Glutamatergic neuron (in vitro differentiated cells): ENCODE measurements around the gene ADAD1. TPM values are rescaled to one million over a fixed set of nuclear protein-coding genes. Genes with fewer than 3 reads are reported as not detected.
"Not testable (repeated sequence)": the region's sequence is repeated elsewhere in the genome, so short reads cannot be mapped to it uniquely, and the experiment has no call there.

Experiments
- DNase-seq: peaks from one replicate; pipeline ENCODE4 v3.0.0; 2022
- H3K27ac Mint-ChIP-seq: one replicate; pipeline ENCODE4 v1.8.0; 2020; ENCODE audit warnings: mild to moderate bottlenecking, mixed read lengths, inconsistent platforms; ENCODE audit not compliant: unreplicated experiment
- H3K27me3 Mint-ChIP-seq: one replicate; pipeline ENCODE4 v1.8.0; 2020; ENCODE audit warnings: mild to moderate bottlenecking, moderate library complexity, mixed read lengths, inconsistent platforms; ENCODE audit not compliant: unreplicated experiment
- H3K36me3 Mint-ChIP-seq: one replicate; pipeline ENCODE4 v1.8.0; 2020; ENCODE audit warnings: mild to moderate bottlenecking, mixed read lengths, inconsistent platforms; ENCODE audit not compliant: unreplicated experiment
- H3K4me1 Mint-ChIP-seq: one replicate; pipeline ENCODE4 v1.8.0; 2020; ENCODE audit warnings: mild to moderate bottlenecking, low read depth, mixed read lengths, inconsistent platforms; ENCODE audit not compliant: unreplicated experiment
- H3K4me3 Mint-ChIP-seq: one replicate; pipeline ENCODE4 v1.8.0; 2020; ENCODE audit warnings: mild to moderate bottlenecking, mixed read lengths, inconsistent platforms; ENCODE audit not compliant: unreplicated experiment
- H3K9me3 Mint-ChIP-seq: one replicate; pipeline ENCODE4 v1.8.0; 2020; ENCODE audit warnings: mild to moderate bottlenecking, moderate library complexity, mixed read lengths, inconsistent platforms; ENCODE audit not compliant: unreplicated experiment
- total RNA-seq: library from RNA; stranded (reverse); fragmentation: NEBNext Ultra II Directional; extraction: Animal tissue kit (Norgen Biotek cat#: 25700); gene quantifications from one replicate; pipeline ENCODE4 v1.2.1, GENCODE V29; 2021; ENCODE audit not compliant: unreplicated experiment
- TF ChIP-seq, protein P1 (sequence below): fragments of 200-600 bp; sonication (generic); IDR thresholded peaks from one replicate; pipeline ENCODE4 v1.5.0; 2021; ENCODE audit not compliant: partially characterized antibody, unreplicated experiment

Gene ADAD1
- total RNA-seq, 1 donor from 2014 or later = not detected

DNA sequence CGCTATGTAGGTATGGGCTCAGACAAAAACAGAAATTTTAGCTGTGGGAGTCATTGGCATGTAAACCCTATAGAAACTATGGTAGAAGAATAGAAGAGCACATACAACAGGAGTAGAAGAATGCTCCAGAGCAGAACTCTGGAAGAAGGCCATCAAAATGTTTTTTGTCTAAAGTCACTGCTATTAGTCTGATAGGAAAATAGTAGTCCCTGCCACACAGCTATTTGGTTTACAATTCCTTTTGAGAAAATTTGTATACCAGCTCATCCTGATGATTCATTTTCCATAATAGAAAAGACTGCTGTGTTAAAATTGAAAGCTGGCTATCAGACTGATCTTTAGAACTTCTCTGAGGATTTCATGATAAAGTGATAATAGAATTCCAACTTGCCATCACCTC is 32.8 kb upstream of the ADAD1 start:
- Mint-ChIP-seq H3K9me3 (no peaks in the 10 kb centered on the region), H3K4me1 (peaks cover 5% of the 10 kb centered on the region), H3K27ac (no peak overlapping the region), H3K4me3 (no peak overlapping the region), H3K36me3 (no peaks in the 10 kb centered on the region), H3K27me3 (no peaks in the 10 kb centered on the region)
- DNase-seq = no peak
- TF ChIP-seq, protein P1, sequence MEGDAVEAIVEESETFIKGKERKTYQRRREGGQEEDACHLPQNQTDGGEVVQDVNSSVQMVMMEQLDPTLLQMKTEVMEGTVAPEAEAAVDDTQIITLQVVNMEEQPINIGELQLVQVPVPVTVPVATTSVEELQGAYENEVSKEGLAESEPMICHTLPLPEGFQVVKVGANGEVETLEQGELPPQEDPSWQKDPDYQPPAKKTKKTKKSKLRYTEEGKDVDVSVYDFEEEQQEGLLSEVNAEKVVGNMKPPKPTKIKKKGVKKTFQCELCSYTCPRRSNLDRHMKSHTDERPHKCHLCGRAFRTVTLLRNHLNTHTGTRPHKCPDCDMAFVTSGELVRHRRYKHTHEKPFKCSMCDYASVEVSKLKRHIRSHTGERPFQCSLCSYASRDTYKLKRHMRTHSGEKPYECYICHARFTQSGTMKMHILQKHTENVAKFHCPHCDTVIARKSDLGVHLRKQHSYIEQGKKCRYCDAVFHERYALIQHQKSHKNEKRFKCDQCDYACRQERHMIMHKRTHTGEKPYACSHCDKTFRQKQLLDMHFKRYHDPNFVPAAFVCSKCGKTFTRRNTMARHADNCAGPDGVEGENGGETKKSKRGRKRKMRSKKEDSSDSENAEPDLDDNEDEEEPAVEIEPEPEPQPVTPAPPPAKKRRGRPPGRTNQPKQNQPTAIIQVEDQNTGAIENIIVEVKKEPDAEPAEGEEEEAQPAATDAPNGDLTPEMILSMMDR = no peak

DNA sequence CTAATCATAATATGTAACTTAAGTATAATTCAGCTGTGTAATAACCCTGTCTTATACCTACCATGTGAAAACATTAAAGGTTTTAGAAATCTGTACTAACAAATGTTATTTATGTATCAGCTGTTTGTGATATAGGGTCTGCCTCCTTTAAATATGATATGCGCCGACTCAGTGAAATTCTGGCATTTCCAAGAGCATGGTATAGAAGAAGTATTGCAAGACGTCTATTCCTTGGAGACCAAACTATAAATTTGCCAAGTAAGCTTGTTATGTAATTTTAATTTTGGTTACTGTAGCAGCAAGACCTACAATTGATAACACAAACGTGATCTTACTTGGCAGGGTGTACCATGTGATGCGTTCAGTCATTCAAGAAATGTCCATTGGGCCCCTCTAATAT is 32.3 kb upstream of the ADAD1 start:
- Mint-ChIP-seq H3K4me3 (no peak overlapping the region), H3K27me3 (no peaks in the 10 kb centered on the region), H3K27ac (no peak overlapping the region), H3K36me3 (no peaks in the 10 kb centered on the region), H3K4me1 (peaks cover 5% of the 10 kb centered on the region), H3K9me3 (no peaks in the 10 kb centered on the region)
- no peak for DNase-seq
- TF ChIP-seq, protein P1 = no peak

DNA sequence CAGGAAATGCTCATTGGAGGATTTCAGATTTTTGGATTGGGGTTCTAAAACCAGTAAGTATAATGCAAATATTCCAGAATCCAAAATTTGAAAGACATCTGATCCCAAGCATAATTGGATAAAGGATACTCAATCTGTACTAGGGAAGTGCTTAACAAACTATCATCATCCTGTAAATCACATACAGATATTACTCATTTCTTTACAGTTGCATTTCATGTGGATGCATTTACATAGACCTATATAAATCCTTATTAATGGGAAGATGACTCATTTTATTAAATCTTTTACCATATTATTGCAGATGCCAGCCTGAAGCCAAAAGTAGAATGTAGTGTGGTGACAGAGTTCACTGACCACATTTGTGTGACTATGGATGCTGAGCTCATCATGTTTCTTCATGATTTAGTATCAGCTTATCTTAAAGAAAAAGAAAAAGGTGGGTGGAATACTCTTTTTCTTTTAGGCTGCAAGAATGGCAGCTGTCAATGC is 22.4 kb upstream of the ADAD1 start:
- no peak overlapping the region for H3K27ac Mint-ChIP-seq
- no peaks in the 10 kb centered on the region for H3K27me3 Mint-ChIP-seq
- no peaks in the 10 kb centered on the region for H3K36me3 Mint-ChIP-seq
- no peak for DNase-seq
- no peaks in the 10 kb centered on the region for H3K4me1 Mint-ChIP-seq
- H3K4me3 Mint-ChIP-seq = no peak overlapping the region
- no peaks in the 10 kb centered on the region for H3K9me3 Mint-ChIP-seq
- TF ChIP-seq, protein P1 = no peak

DNA sequence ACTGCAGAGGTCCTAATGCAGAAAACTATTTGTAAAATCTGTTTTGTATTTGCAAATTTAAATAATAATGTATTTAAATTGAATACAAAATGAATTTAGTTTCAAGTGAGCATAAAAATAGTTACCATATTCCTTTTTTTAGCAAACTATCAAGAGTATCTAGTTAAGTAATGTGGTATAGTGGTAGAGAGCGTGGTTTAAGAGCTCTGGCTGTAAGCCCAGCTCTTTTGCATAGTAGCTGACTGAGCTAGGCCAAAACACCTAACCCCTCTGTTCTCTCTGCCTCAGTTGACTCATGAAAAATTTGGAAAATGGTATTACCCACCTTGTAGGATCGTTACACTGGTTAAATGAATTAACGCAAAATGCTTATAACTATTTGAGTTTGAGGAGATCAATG is 18.1 kb upstream of the ADAD1 start:
- no peak for DNase-seq
- Mint-ChIP-seq H3K27me3 (no peaks in the 10 kb centered on the region), H3K4me3 (no peak overlapping the region), H3K4me1 (no peaks in the 10 kb centered on the region), H3K9me3 (peaks cover under 1% of the 10 kb centered on the region), H3K36me3 (no peaks in the 10 kb centered on the region), H3K27ac (no peak overlapping the region)
- TF ChIP-seq, protein P1 = no peak

DNA sequence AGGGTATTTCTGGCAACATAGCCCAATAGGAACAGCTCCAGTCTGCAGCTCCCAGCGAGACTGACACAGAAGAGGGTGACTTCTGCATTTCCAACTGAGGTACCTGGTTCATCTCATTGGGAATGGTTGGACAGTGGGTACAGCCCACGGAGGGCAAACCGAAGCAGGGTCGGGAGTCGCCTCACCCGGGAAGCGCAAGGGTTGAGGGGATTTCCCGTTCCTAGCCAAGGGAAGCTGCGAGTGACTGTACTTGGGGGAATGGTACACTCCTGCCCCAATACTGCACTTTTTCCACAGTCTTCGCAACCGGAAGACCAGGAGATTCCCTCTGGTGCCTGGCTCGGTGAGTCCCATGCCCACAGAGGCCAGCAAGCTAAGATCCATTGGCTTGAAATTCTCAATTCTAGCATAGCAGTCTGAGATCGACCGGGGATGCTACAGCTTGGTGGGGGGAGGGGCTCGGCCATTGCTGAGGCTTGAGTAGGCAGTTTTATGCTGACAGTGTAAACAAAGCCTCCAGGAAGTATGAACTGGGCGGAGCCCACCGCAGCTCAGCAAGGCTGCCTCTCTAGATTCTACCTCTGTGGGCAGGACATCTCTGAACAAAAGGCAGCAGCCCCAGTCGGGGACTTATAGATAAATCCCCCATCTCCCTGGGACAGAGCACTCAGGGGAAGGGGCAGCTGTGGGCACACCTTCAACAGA is 14.0 kb upstream of the ADAD1 start:
- peak; percentile 37 for DNase-seq
- H3K4me1 Mint-ChIP-seq = no peaks in the 10 kb centered on the region
- TF ChIP-seq, protein P1 = no peak
- H3K9me3 Mint-ChIP-seq = peaks cover 9% of the 10 kb centered on the region
- H3K27ac Mint-ChIP-seq = no peak overlapping the region
- H3K36me3 Mint-ChIP-seq = peaks cover 7% of the 10 kb centered on the region
- no peak overlapping the region for H3K4me3 Mint-ChIP-seq
- peaks cover 1% of the 10 kb centered on the region for H3K27me3 Mint-ChIP-seq

DNA sequence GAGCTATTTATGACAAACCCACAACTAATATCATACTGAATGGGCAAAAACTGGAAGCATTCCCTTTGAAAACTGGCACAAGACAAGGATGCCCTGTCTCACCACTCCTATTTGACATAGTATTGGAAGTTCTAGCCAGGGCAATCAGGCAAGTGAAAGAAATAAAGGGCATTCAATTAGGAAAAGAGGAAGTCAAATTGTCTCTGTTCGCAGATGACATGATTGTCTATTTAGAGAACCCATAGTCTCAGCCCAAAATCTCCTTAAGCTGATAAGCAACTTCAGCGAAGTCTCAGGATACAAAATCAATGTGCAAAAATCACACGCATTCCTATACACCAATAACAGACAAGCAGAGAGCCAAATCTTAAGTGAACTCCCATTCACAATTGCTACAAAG is 10.0 kb upstream of the ADAD1 start:
- H3K4me3 Mint-ChIP-seq, H3K27ac Mint-ChIP-seq, H3K36me3 Mint-ChIP-seq, H3K9me3 Mint-ChIP-seq, DNase-seq, H3K4me1 Mint-ChIP-seq, H3K27me3 Mint-ChIP-seq: not testable (repeated sequence)
